ENCODE measurements around the gene ISYNA1. TPM values are rescaled to one million over a fixed set of nuclear protein-coding genes. Genes with fewer than 3 reads are reported as not detected.

ISYNA1 gene
- total and polyA plus RNA-seq, 2 of the 8 experiments (the other 6 are each of a cell fraction or from before 2014, with no cell fraction given), result 207 to 264 TPM

GRCh38 chr19:18392926-18393325, 45.0 kb downstream of the ISYNA1 start:
- H2AFZ ChIP-seq (ENCODE audit: low read length), result no peak overlapping the region
- H3K9me3 ChIP-seq (ENCODE audit: insufficient read depth in 2 of 2, low read depth in 1 of 2, low read length in 1 of 2), result no peaks in the 10 kb centered on the region
- FAIRE-seq (no peak), DNase-seq (ENCODE audit: low read depth in 1 of 2, low spot score in 2 of 2) (no peak)
- H4K8ac ChIP-seq (ENCODE audit: extremely low read depth, insufficient read depth, low read length), result no peak overlapping the region
- H2BK120ac ChIP-seq (replicated peaks; ENCODE audit: low read depth, low read length), result no peak overlapping the region
- WGBS, 2 experiments (ENCODE audit: extremely low coverage in 1 of 2, insufficient coverage in 1 of 2, insufficient read length in 1 of 2, insufficient replicate concordance in 2 of 2, low coverage in 1 of 2, low lambda C conversion rate in 2 of 2, missing lambda C conversion rate in 1 of 2), result 93% methylated on average over 5 of the region's 5 CpGs; no CpG with 5 or more reads in 1 of the 2 experiments
- no peak overlapping the region for H3K4me2 ChIP-seq (ENCODE audit: insufficient read depth in 1 of 2, low read depth in 2 of 2, low read length in 2 of 2)
- H4K91ac ChIP-seq (replicated peaks; ENCODE audit: insufficient read length, low read length), result no peak overlapping the region
- no peak overlapping the region for H3K56ac ChIP-seq (replicated peaks; ENCODE audit: insufficient read length, low read depth, low read length)
- no peak overlapping the region for H3K4ac ChIP-seq (replicated peaks; ENCODE audit: insufficient read length, low read depth, low read length)
- H3K79me2 ChIP-seq (ENCODE audit: control insufficient read depth in 1 of 2, insufficient read depth in 2 of 2, low read length in 2 of 2), result no peaks in the 10 kb centered on the region
- H3K9ac ChIP-seq (replicated peaks in 1 of 4; ENCODE audit: extremely low read depth in 1 of 4, low read depth in 3 of 4, low read length in 3 of 4), result no peak overlapping the region
- no peak overlapping the region for H2BK20ac ChIP-seq (ENCODE audit: low read length)
- ChIA-PET POLR2A (ENCODE audit: partially characterized antibody) (interaction anchor here (0.6 to 1.3 kb wide), 2 partner anchors 16 to 111 kb away, joined by 4 read pairs; partner anchors contain the start of gene JUND), CTCF (ENCODE audit: partially characterized antibody) (interaction anchor here (1.0 to 10.4 kb wide), 7 partner anchors 9 to 127 kb away, joined by 3 to 177 read pairs (median 4); partner anchors contain the start of genes LRRC25 and SSBP4)
- no peak overlapping the region for H4K5ac ChIP-seq (ENCODE audit: insufficient read length, low read depth, low read length)
- H2BK12ac ChIP-seq (ENCODE audit: low read depth, low read length), result no peak overlapping the region
- no peaks in the 10 kb centered on the region for H4K20me1 ChIP-seq (replicated peaks in 1 of 2; ENCODE audit: control insufficient read depth in 1 of 2, insufficient read depth in 2 of 2, low read length in 2 of 2)
- H3K4me1 ChIP-seq (replicated peaks in 1 of 4; ENCODE audit: control insufficient read depth in 3 of 4, insufficient read depth in 4 of 4, low read length in 3 of 4), result peaks cover 0 to 15% (median 5%) of the 10 kb centered on the region in 4 experiments; a peak in 5 of 7 replicates
- H3K27ac ChIP-seq (ENCODE audit: low read depth, low read length), result no peak overlapping the region
- no peak overlapping the region for H3K23ac ChIP-seq (ENCODE audit: insufficient read length)
- no peak overlapping the region for H2BK5ac ChIP-seq (ENCODE audit: low read depth, low read length)
- no peak overlapping the region for H3K18ac ChIP-seq (ENCODE audit: extremely low read depth, low read length)
- H3K14ac ChIP-seq (ENCODE audit: insufficient read length), result no peak overlapping the region
- H3K4me3 ChIP-seq (ENCODE audit: extremely low read depth in 1 of 4, insufficient read depth in 2 of 4, low read depth in 3 of 4, low read length in 4 of 4), result no peak overlapping the region
- peaks cover 2% of the 10 kb centered on the region; the same call in 1 of the 2 replicates for H3K23me2 ChIP-seq (ENCODE audit: low read depth, low read length)
- H3K79me1 ChIP-seq (ENCODE audit: low read depth, low read length), result no peaks in the 10 kb centered on the region
- H2AK5ac ChIP-seq (ENCODE audit: low read depth, low read length), result no peak overlapping the region
- peaks cover 0 to 14% (median 9%) of the 10 kb centered on the region in 4 experiments; a peak in 6 of 7 replicates for H3K27me3 ChIP-seq (replicated peaks in 1 of 4; ENCODE audit: control insufficient read depth in 3 of 4, extremely low read depth in 1 of 4, insufficient read depth in 3 of 4, low read length in 3 of 4)
- no peaks in the 10 kb centered on the region for H3K36me3 ChIP-seq (ENCODE audit: control insufficient read depth in 2 of 4, insufficient read depth in 4 of 4, low read length in 3 of 4)
- H2BK15ac ChIP-seq (ENCODE audit: low read length), result no peak overlapping the region
- TF ChIP-seq SIX5 (IDR thresholded peaks at IDR 0.05; ENCODE audit: low read depth, low read length), result no peak
- no peak for TF ChIP-seq POU5F1 (IDR thresholded peaks at IDR 0.05; ENCODE audit: low read depth, low read length)
- TF ChIP-seq CBX5 (IDR thresholded peaks at IDR 0.05; ENCODE audit: low read depth, low read length), result no peak
- TF ChIP-seq SIRT6 (IDR thresholded peaks at IDR 0.05; ENCODE audit: low read length), result no peak
- no peak for TF ChIP-seq FOSL1 (IDR thresholded peaks at IDR 0.05; ENCODE audit: insufficient read depth, low read depth, low read length)
- TF ChIP-seq ASH2L (IDR thresholded peaks at IDR 0.05; ENCODE audit: low read length), result no peak
- no peak for TF ChIP-seq CTCF (IDR thresholded peaks at IDR 0.05; ENCODE audit: control extremely low read depth in 1 of 3, insufficient read depth in 1 of 3, low read depth in 1 of 3, low read length in 3 of 3)
- no peak for TF ChIP-seq GTF2F1 (IDR thresholded peaks at IDR 0.05; ENCODE audit: borderline replicate concordance, low read depth, low read length)
- TF ChIP-seq, protein P1, sequence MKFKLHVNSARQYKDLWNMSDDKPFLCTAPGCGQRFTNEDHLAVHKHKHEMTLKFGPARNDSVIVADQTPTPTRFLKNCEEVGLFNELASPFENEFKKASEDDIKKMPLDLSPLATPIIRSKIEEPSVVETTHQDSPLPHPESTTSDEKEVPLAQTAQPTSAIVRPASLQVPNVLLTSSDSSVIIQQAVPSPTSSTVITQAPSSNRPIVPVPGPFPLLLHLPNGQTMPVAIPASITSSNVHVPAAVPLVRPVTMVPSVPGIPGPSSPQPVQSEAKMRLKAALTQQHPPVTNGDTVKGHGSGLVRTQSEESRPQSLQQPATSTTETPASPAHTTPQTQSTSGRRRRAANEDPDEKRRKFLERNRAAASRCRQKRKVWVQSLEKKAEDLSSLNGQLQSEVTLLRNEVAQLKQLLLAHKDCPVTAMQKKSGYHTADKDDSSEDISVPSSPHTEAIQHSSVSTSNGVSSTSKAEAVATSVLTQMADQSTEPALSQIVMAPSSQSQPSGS (IDR thresholded peaks at IDR 0.05; ENCODE audit: low read length), result no peak
- TF ChIP-seq, protein P2, sequence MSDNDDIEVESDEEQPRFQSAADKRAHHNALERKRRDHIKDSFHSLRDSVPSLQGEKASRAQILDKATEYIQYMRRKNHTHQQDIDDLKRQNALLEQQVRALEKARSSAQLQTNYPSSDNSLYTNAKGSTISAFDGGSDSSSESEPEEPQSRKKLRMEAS (IDR thresholded peaks at IDR 0.05), result no peak
